ENCODE measurements around the gene CHGA.

The CHGA gene

GRCh38 chr14:92968291-92969020 lies 45.5 kb downstream of the CHGA start:
- Histone ChIP-seq H3K4me2 (ENCODE audit: low read length) (no peak overlapping the region), H3K79me2 (ENCODE audit: control insufficient read depth, low read length) (no peaks in the 10 kb centered on the region), H3K27me3 (ENCODE audit: control insufficient read depth, low read length) (no peaks in the 10 kb centered on the region), H3K9me3 (ENCODE audit: control insufficient read depth, insufficient read depth, low read length) (peaks cover 3% of the 10 kb centered on the region; the same call in 1 of the 2 replicates), H3K27ac (ENCODE audit: low read depth, low read length) (no peak overlapping the region), H4K20me1 (ENCODE audit: control insufficient read depth, insufficient read depth, low read depth, low read length) (no peaks in the 10 kb centered on the region), H3K36me3 (ENCODE audit: control insufficient read depth, low read length) (no peaks in the 10 kb centered on the region), H3K9me2 (replicated peaks; ENCODE audit: control insufficient read depth, low read length) (no peaks in the 10 kb centered on the region), H3F3A (ENCODE audit: control insufficient read depth, insufficient read depth) (no peaks in the 10 kb centered on the region), H3K4me3 (ENCODE audit: low read length) (no peak overlapping the region), H3K4me1 (ENCODE audit: control insufficient read depth, low read length) (0 out of 2 replicates have a peak, but pooled peaks cover 3% of the 10 kb centered on the region)
- TF ChIP-seq CTCF (IDR thresholded peaks at IDR 0.05; ENCODE audit: low read depth, low read length, poor library complexity, severe bottlenecking) (no peak), EZH2phosphoT487 (IDR thresholded peaks at IDR 0.05; ENCODE audit: borderline replicate concordance, low read length) (no peak)

GRCh38 chr14:92969430-92969829 lies 46.5 kb downstream of the CHGA start:
- Histone ChIP-seq H3K27me3 (ENCODE audit: control insufficient read depth, low read length) (no peaks in the 10 kb centered on the region), H3K9me2 (replicated peaks; ENCODE audit: control insufficient read depth, low read length) (no peaks in the 10 kb centered on the region), H3K4me2 (ENCODE audit: low read length) (no peak overlapping the region), H3K9me3 (ENCODE audit: control insufficient read depth, insufficient read depth, low read length) (peaks cover 4% of the 10 kb centered on the region; the same call in 1 of the 2 replicates), H3K36me3 (ENCODE audit: control insufficient read depth, low read length) (no peaks in the 10 kb centered on the region), H3K4me1 (ENCODE audit: control insufficient read depth, low read length) (0 out of 2 replicates have a peak, but pooled peaks cover 3% of the 10 kb centered on the region), H3K27ac (ENCODE audit: low read depth, low read length) (no peak overlapping the region), H3K79me2 (ENCODE audit: control insufficient read depth, low read length) (no peaks in the 10 kb centered on the region), H3F3A (ENCODE audit: control insufficient read depth, insufficient read depth) (no peaks in the 10 kb centered on the region), H4K20me1 (ENCODE audit: control insufficient read depth, insufficient read depth, low read depth, low read length) (no peaks in the 10 kb centered on the region), H3K4me3 (ENCODE audit: low read length) (no peak overlapping the region)
- TF ChIP-seq EZH2phosphoT487 (IDR thresholded peaks at IDR 0.05; ENCODE audit: borderline replicate concordance, low read length) (no peak), CTCF (IDR thresholded peaks at IDR 0.05; ENCODE audit: low read depth, low read length, poor library complexity, severe bottlenecking) (no peak)

DNA sequence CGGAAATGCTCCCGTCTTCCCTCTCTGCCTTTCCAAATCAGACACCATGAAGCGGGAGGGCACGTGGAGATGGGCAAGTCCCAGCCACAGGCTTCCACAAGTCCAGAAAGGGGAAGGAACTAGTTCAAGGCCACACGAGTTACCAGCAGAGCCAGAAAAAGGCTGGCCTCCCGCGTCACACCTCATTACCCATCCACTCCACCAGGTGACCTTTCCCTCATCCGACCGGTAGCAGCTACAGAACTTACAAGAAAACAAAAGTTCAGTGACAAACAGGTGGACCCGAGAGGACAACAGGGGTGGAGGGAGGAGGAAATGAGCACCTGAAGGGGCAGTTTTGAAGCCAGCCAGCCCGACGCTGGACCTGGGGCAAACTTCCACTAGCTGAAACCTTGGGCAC lies 46.9 kb downstream of the CHGA start:
- H3K4me2 ChIP-seq (ENCODE audit: low read length), result no peak overlapping the region
- H3K9me3 ChIP-seq (ENCODE audit: control insufficient read depth, insufficient read depth, low read length), result peaks cover 7% of the 10 kb centered on the region; the same call in 1 of the 2 replicates
- no peak overlapping the region for H3K27ac ChIP-seq (ENCODE audit: low read depth, low read length)
- H3K27me3 ChIP-seq (ENCODE audit: control insufficient read depth, low read length), result no peaks in the 10 kb centered on the region
- H3F3A ChIP-seq (ENCODE audit: control insufficient read depth, insufficient read depth), result no peaks in the 10 kb centered on the region
- no peaks in the 10 kb centered on the region for H4K20me1 ChIP-seq (ENCODE audit: control insufficient read depth, insufficient read depth, low read depth, low read length)
- H3K36me3 ChIP-seq (ENCODE audit: control insufficient read depth, low read length), result no peaks in the 10 kb centered on the region
- H3K4me3 ChIP-seq (ENCODE audit: low read length), result no peak overlapping the region
- H3K9me2 ChIP-seq (replicated peaks; ENCODE audit: control insufficient read depth, low read length), result no peaks in the 10 kb centered on the region
- TF ChIP-seq CTCF (IDR thresholded peaks at IDR 0.05; ENCODE audit: low read depth, low read length, poor library complexity, severe bottlenecking) (no peak), EZH2phosphoT487 (IDR thresholded peaks at IDR 0.05; ENCODE audit: borderline replicate concordance, low read length) (no peak)
- no peaks in the 10 kb centered on the region for H3K79me2 ChIP-seq (ENCODE audit: control insufficient read depth, low read length)
- 0 out of 2 replicates have a peak, but pooled peaks cover 3% of the 10 kb centered on the region for H3K4me1 ChIP-seq (ENCODE audit: control insufficient read depth, low read length)

All from DOHH2 (cell line).